Lower lobe of right lung (tissue), 2 donors: ENCODE measurements around the gene HDAC4. TPM values are rescaled to one million over a fixed set of nuclear protein-coding genes. Genes with fewer than 3 reads are reported as not detected.

Experiments
- ATAC-seq, 2 donors: fragments of 200-7000 bp; cut with Tn5 transposase; one replicate each; pipeline ENCODE4 v1.9.1; 2020 to 2022; ENCODE audit warnings: mild to moderate bottlenecking in 2 of 2, moderate library complexity in 2 of 2
- DNase-seq: peaks from one replicate; pipeline ENCODE4 v3.0.0-alpha.2; 2020
- H3K27ac ChIP-seq: fragments of 200-600 bp; one replicate; pipeline ENCODE4 v1.8.0; 2022
- H3K27me3 ChIP-seq: fragments of 200-600 bp; one replicate; pipeline ENCODE4 v1.8.0; 2022; ENCODE audit warnings: low read depth
- H3K36me3 ChIP-seq: fragments of 200-600 bp; one replicate; pipeline ENCODE4 v1.8.0; 2022; ENCODE audit warnings: mild to moderate bottlenecking
- H3K4me1 ChIP-seq: fragments of 200-600 bp; one replicate; pipeline ENCODE4 v1.8.0; 2022
- H3K4me3 ChIP-seq: fragments of 200-600 bp; one replicate; pipeline ENCODE4 v1.8.0; 2022; ENCODE audit warnings: mild to moderate bottlenecking
- H3K9me3 ChIP-seq: fragments of 200-600 bp; one replicate; pipeline ENCODE4 v1.8.0; 2022
- intact Hi-C: fragments of 100-400 bp; cut with DNase I; formaldehyde crosslinking; loops from one replicate; pipeline ENCODE4 v1.11.0; 2022
- total RNA-seq: library from RNA; stranded (reverse); fragmentation: NEBNext Ultra II Directional; extraction: Animal tissue kit (Norgen Biotek cat#: 25700); gene quantifications from one replicate; pipeline ENCODE4 v1.2.1, GENCODE V29; 2021
- TF ChIP-seq, protein P1 (sequence below): fragments of 200-600 bp; IDR thresholded peaks from one replicate; pipeline ENCODE4 v1.8.0; 2022; ENCODE audit warnings: antibody characterized with exemption, mild to moderate bottlenecking
- donor health status: DM: no; HTN: yes; CAD: no; lungs with severe emphysema.

Gene HDAC4
- total RNA-seq, 1 donor from 2014 or later, result 44.9 TPM

DNA sequence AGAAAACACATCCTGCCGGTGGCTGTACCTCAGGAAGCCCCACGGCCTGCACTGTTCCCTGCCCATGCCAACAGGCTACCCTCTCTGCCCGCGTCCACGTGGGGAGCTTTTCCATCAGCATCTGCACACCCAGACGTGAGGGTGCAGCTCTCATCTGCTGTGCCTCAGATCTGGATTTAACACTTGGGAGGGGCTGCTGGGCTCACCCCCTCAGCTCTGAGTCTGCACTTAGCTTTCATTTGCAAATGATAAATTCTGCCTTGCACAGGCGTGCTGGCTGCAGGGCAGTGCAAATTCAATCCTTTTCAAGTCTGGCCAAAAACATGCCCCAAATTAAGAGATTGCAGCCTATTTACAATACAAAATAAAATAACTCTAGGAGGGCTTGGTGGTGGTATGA is 307.3 kb downstream of the HDAC4 start:
- TF ChIP-seq, protein P1, sequence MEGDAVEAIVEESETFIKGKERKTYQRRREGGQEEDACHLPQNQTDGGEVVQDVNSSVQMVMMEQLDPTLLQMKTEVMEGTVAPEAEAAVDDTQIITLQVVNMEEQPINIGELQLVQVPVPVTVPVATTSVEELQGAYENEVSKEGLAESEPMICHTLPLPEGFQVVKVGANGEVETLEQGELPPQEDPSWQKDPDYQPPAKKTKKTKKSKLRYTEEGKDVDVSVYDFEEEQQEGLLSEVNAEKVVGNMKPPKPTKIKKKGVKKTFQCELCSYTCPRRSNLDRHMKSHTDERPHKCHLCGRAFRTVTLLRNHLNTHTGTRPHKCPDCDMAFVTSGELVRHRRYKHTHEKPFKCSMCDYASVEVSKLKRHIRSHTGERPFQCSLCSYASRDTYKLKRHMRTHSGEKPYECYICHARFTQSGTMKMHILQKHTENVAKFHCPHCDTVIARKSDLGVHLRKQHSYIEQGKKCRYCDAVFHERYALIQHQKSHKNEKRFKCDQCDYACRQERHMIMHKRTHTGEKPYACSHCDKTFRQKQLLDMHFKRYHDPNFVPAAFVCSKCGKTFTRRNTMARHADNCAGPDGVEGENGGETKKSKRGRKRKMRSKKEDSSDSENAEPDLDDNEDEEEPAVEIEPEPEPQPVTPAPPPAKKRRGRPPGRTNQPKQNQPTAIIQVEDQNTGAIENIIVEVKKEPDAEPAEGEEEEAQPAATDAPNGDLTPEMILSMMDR, result no peak
- Histone ChIP-seq H3K9me3 (no peaks in the 10 kb centered on the region), H3K27ac (no peak overlapping the region), H3K27me3 (no peaks in the 10 kb centered on the region), H3K4me3 (no peak overlapping the region), H3K4me1 (no peaks in the 10 kb centered on the region), H3K36me3 (peaks cover 80% of the 10 kb centered on the region)
- no peak for DNase-seq
- intact Hi-C loops, result no loop called here
- no peak for ATAC-seq

- no peak for DNase-seq
- H3K9me3 ChIP-seq, result no peaks in the 10 kb centered on the region
- no peak overlapping the region for H3K27ac ChIP-seq
- TF ChIP-seq, protein P1, result no peak
- no peak overlapping the region for H3K4me3 ChIP-seq
- ATAC-seq, result no peak
- intact Hi-C loops, result no loop called here
- peaks cover 80% of the 10 kb centered on the region for H3K36me3 ChIP-seq
- no peaks in the 10 kb centered on the region for H3K4me1 ChIP-seq
- H3K27me3 ChIP-seq, result no peaks in the 10 kb centered on the region
These were observed 308.1 kb downstream of the HDAC4 start for GRCh38 chr2:239092571-239093294.

- TF ChIP-seq, protein P1, result no peak
- no peak overlapping the region for H3K27ac ChIP-seq
- ATAC-seq (no peak), DNase-seq (no peak)
- H3K4me3 ChIP-seq, result no peak overlapping the region
- H3K36me3 ChIP-seq, result peaks cover 78% of the 10 kb centered on the region
- intact Hi-C loops, result no loop called here
- no peaks in the 10 kb centered on the region for H3K4me1 ChIP-seq
- no peaks in the 10 kb centered on the region for H3K9me3 ChIP-seq
- no peaks in the 10 kb centered on the region for H3K27me3 ChIP-seq
These were observed 310.9 kb downstream of the HDAC4 start for GRCh38 chr2:239089884-239090283.

GRCh38 chr2:239087046-239087710 is 313.6 kb downstream of the HDAC4 start:
- Histone ChIP-seq H3K9me3 (no peaks in the 10 kb centered on the region), H3K27ac (no peak overlapping the region), H3K4me1 (no peaks in the 10 kb centered on the region), H3K36me3 (peaks cover 70% of the 10 kb centered on the region), H3K27me3 (no peaks in the 10 kb centered on the region), H3K4me3 (no peak overlapping the region)
- TF ChIP-seq, protein P1, result no peak
- intact Hi-C loops, result no loop called here
- DNase-seq, result no peak
- no peak for ATAC-seq

GRCh38 chr2:239086325-239087020 is 314.3 kb downstream of the HDAC4 start:
- ATAC-seq, result no peak
- intact Hi-C loops, result no loop called here
- H3K4me3 ChIP-seq, result no peak overlapping the region
- no peak for DNase-seq
- no peaks in the 10 kb centered on the region for H3K9me3 ChIP-seq
- H3K27me3 ChIP-seq, result no peaks in the 10 kb centered on the region
- H3K36me3 ChIP-seq, result peaks cover 70% of the 10 kb centered on the region
- H3K4me1 ChIP-seq, result no peaks in the 10 kb centered on the region
- H3K27ac ChIP-seq, result no peak overlapping the region
- TF ChIP-seq, protein P1, result no peak
